Stimulated activated CD4-positive, alpha-beta T cell treated with anti-CD3 and anti-CD28 coated beads, Interleukin-15, amount 100 ng/mL, for 1 hour (primary cell): Measurements from ENCODE around the gene HHLA2.

Source experiments
- DNase-seq, 2 donors: peaks; one replicate each; pipeline ENCODE4 v3.0.0-alpha.2; 2020; ENCODE audit warnings: low read depth in 1 of 2, low spot score in 1 of 2

HHLA2 gene

DNA sequence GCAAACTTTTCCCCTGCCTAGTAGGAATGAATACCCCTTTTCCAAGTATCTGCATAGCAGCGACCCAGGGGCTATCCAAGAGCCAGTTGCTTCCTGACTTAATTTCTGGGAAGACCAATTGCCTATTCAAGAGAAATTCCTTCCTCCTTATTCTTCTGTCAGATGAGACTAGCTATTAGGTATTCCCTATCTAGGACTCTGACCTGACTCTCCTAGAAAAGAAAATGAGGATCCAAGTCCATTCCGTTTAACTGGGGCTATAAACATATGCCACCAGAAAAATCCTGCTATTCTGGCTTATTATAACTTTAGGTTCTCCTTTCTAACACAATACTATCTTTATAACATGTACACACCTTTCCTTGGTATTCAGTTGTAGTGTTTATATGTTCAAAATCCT is 1.7 kb downstream of the HHLA2 start:
- DNase-seq: no peak

DNA sequence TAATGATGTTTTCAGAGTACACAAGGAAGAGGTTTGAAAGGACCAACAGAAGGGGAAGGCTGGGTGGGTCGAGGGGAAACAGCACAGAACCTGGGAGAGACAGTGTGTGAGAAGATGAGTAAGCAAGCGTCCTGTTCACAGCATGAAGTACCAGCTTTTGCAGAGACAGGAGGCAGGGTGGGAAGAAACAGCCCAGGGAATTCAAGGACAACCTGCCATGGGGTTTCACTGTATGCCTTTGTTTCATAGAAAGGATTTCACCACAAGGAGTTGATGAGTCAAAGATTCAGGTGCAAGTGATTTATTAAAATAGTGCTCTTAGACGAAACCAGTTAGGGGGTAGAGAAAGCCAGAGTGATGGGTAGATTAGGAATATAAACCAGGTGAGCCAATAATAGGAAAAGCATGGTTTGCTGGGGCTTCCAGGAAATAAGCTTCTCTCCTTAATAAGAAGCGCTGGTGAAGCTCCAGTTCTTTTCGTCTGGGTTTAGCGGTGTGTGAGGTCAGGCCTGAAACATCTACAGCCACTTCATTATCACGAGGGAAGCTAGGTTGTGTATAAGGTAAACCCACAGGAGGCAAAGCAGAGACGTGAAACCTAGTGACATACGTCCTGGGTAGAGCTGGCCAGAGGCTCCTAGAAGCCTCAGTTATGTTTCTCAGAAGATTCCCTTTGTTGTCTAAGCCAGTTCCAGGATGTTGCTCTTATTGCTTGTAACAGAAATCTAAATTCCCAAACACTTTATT is 3.9 kb downstream of the HHLA2 start:
- DNase-seq: no peak

DNA sequence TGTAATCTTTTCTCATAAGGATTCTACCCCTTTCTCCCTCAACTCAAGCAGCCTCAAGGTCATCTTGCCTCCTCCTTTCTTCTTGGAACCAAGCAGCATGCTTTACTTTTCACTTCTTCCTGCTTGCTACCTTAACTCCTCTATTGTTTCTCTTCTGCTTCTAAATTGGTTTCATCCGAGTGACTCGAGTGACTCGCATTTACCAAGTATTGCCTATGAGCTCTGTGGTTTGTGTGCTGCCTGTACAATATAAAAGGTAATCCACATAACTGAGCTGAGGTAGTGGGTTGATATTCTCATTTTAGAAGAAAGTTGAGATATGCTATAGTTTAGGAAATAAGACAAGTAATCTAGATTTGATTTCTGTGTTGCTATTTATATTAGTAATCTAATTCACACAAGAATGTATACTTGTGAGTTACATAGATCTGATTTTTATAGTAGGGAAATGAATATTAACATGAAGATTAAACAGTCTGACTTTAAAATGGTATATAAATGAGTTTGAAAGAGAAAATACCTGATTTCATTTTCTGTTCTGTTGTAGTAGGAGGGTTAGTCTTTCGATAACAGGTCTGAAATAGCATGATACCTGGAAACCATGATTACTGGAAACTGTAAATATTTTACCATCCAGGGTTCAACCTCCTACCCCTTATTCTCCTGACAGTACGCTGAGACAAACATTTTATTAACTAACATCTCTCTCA is 5.5 kb downstream of the HHLA2 start:
- DNase-seq: no peak

DNA sequence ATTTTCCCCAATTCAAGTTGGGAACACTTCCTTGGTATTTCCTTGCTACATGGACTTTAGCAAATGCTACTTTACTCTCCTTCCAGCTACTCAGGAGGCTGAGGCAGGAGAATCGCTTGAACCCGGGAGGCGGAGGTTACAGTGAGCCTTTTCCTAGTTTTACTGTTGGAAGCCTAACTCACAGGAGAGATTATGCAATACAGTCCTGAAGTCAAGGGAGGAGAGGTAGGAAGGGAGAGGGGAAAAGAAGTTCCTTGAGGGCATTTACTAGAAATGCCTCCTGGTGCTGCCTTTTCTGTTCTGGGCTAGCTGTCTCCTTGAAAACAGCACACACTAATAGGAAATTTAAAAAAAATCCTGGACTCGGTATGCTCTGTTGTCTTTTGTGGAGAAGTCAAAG is 6.2 kb downstream of the HHLA2 start:
- no peak for DNase-seq

DNA sequence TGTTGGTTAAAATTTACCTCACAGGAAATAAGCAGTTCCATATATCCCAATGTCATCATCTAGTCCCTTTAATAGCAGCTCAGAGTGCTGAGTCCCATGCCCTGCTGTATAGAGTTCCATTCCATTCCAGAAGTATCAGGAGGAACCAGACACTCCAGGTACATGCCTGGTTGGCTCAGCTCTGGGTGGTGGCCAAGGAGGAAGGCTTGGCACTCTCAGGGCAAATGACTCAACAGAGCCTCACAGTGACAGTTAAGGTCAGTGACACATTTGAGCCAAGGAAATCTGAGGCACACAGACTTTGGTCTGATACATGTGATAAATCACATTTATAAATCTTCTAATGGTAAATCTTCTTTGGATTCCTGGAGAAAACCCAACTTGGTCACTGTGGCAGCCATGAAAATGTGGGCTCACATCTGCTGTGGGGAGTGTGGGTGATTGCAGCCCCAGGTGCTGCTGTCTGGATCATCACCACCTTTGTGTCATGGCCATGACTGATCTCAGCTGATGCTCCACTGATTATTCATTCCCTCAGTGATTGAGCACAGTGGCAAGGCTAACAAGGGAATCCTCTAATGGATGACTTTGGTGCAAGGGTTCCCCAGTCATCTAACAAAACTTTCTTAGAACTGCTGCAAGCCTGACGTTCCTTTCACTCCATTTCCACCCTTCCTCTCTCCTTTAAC is 9.3 kb downstream of the HHLA2 start:
- no peak for DNase-seq

DNA sequence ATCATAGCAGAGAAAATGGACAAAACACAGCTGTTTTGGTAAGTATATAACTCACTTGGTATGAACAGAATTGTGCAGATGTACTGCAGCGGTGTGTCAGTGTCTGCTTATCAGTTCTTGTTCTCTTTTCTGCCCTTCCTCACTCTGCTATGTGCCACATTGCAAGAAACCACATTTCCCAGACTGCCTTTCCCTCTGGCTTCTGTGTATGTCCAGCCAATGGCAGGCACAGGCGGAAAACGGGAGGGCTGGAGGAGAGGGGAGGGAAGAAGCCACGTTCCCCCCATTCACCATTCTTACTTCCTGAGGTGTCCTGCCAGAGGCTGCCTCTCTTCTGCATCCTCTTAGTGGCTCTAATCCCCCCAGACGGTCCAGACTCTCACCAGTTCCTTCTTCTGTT is 15.4 kb downstream of the HHLA2 start:
- no peak for DNase-seq

DNA sequence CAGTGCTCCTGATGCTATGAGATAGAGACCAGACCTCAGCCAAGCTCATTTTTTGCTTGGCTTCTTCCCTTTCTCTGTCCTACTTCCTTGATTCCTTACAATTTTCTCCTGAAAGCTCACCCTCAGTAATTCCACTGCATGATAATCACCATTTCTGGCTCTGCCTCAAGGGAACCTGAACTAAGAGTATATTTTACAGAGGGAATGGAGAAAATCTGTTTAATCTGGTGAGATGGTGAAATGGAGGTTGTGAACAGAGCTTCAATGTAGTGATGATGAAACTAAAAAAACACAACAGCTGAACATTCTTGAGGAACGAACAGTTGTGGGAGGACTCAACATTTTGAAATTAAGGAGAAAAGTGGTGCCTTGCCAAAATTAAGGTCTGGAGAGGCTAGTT is 16.3 kb downstream of the HHLA2 start:
- no peak for DNase-seq

DNA sequence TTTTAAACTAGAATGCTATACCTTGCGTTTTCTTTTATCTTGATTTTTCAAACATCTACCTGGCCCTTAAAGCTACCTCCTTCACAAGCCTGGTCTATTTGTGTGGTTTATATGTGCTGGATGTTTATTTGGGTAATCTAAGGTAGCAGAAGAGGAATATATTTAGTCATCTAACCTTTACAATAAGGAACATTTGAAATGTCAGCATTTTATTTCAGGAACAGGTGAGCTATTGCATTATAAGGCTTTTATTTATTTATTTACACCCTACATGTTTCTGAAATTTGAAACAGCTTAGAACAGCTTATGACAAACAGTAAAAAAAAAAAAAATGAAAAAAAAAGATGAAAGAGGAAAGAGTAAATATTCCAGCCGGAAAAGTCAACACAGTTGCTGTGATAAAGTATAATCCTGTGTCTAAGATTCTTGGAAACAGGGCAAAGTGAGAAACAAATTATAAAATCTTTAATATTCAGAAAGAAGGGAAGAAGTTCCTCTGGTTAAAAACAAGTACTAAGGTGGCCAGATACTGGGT is 19.5 kb downstream of the HHLA2 start:
- no peak for DNase-seq

DNA sequence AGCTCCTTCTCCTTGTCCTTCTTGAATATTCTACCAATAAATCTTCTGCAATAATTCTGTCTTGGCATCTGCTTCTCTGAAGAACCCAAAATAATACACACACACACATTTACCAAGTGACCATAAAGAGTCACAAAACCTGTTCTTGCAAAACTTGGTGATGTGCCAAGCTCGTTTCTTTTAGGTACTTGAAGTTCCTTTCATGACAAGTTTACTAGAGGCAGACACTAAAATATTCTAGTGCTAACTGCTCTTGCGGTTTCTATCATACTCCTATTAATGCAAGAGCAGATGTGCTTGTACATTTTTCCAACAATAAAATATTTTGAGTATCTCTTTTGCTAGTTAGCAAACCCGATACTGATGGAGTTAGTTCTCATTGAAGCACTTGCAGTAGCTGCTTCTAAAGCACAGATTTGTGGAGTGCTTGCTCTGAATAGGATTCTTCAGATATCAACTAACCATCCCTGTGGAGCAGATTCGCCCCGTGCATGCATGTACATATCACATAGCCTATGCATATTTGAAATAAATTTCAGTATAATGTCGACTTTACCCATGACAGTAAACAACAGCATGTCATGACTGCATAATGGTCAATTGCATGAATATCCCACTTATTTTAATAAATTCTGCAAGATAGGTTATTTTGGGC is 23.2 kb downstream of the HHLA2 start:
- DNase-seq: no peak

DNA sequence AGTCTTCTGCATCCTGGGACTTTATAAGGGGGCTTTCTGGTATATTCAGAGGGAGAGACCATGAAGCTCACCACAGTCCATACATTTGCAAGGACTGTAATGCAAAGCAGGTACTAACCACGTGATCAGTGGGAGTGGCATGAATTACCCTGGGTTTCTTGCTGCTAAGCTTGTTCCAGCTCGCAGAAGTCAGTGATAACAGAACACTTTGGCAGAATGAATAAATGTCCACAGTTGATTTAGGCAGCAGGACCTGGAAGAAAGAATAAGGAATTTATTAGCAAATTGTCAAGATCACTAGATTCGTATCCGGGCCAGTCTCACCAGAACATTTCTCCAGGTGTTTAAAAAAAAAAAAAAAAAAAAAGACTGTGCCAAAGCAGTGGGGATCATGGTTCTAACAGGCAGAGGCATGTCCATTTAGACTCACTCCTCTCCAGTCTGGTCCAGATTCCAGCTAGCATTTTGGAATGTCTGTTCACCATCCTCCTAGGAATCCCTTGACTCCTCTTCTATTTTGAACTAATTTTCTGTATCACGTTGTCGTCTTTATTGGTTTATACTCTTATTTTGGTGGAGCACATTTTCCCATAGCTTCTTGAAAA is 24.5 kb downstream of the HHLA2 start:
- no peak for DNase-seq

DNA sequence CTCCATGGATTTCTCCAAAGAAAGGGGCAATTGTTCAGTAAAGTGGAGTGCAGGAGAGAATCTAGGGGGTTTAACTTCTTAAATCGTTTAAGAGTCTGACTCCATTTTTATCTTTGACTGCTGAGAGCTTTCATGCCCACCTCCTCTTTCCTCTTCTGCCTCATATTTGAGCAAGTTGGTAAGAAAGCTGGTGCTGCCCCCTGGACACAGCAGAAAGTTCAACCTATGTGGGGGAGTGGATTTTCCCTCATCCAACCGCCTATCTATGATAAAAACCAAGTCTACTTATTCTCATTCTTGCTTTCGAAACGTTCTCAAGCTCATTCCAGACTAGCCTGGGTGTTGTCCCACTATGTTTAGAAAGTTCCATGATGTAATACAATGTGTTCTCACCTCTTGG is 26.0 kb downstream of the HHLA2 start:
- peak in 1 of 2 donors; percentile 1 for DNase-seq

DNA sequence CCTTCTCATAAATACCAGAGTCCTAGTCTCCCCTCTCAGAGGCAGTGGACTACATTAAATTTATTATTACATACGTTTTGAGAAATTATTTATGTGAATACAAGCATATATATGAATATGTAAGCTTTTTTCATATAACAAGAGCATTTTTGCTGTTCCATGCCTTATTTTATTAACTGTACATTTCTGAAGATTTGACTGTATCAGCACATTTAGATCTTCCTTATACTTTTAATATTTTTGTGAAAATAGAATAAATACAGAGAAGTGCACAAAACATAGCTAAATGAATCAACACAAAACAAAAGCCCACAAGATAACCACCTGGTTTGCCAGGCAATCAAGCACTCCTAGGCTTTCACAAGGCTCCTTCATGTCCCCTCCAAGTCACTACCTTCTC is 27.8 kb downstream of the HHLA2 start:
- DNase-seq: no peak

DNA sequence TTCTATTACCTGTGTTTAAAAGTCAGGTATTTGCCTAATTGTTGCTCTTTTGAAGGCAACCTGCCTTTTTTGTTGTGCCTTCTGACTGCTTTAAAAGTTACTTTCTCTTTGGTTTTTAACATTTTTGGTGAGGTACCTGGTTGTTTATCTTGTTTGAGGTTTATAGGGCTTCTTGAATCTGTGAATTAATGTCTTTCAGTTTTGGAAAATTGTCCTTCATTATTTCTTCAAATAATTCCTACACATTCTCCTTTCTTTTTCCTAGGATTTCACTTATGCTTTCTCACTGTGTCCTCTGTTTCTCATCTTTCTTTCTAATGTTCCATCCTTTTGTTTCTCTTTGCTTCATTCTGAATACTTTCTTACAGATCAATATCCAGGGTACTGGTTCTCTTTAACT is 30.8 kb downstream of the HHLA2 start:
- no peak for DNase-seq

DNA sequence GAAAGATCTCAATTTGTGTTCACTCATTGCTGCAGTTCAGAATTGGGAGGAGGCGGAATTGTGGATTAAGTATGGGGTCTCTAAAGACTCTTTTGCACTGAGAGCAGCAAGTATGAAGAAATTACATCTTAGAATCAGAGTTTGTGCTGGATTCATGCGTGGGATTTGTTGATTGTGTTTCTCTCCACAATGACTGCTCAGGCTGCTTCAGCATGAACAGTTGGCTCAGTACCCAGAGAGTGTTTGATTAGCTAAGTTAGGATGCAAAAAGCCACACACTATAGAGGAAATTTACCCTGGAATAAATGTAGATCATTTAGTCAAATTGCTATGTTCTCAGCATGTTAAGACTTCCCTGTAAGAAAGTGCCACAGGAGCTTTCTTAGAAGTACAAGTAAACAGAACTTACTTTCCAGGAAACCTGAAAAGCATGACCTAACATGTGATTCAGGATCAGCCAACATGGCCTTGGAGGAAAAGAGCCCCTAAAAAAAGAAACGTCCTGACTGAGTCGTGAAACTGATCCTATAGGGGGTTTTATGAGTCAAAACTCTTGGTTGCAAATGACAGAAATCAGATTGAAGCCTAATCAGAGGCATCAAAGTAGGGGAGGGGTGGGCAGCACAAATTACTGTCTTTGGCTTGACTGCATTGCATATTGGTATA is 32.6 kb downstream of the HHLA2 start:
- no peak for DNase-seq

DNA sequence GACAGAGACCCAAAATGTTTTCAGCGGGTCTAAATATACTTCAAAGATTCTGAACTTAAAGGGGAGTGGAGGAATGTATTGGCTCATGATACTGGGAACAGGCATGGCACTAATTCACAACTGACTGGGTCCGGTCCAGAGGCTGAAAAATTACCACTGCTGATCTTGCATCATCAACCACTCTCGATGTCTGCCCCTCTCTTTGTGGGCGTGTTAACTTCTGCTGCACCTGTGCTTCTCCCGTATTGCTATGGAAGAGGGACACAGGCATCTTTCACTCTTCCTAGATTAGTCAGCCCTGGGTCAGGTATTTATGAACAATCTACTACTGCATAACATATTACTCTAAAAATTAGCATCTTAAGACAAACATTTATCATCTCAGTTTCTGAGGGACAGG is 33.2 kb downstream of the HHLA2 start:
- DNase-seq: no peak

DNA sequence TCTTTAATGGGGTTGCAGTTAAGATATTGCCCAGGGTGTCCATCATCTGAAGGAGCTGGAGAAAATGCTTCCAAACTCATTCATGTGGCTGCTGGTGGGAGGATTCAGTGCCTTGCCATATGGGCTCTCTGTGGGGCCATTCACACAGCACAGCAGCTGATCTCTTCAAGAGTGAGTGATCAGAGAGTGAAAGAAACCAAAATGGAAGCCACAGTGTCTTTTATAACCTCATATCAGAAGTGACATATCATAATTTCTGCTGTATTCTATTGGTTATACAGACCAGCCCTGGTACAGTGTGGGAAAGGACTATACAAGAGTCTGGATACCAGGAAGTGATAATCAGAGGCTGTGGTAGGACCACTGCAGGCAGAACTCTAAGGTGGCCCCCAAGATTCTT is 33.6 kb downstream of the HHLA2 start:
- DNase-seq: no peak

DNA sequence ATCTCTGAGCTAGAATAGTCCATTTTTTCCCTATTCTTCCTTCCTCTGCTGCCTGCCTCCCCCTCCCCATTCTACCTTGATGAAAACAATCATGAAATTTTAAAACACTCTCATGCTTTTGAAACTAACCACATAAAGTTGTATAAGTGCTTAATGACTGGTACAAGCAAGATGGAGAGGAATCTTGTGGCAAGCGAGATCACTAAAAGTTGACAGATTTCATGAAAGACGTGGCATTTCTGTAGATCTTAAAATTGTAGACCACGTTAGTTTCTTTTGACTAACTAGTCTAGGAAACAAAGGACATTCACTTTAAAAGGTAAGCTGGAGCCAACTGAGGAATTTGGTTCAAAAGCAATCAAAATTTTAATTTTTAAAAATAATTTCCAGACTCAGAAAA is 35.4 kb downstream of the HHLA2 start:
- DNase-seq: no peak

DNA sequence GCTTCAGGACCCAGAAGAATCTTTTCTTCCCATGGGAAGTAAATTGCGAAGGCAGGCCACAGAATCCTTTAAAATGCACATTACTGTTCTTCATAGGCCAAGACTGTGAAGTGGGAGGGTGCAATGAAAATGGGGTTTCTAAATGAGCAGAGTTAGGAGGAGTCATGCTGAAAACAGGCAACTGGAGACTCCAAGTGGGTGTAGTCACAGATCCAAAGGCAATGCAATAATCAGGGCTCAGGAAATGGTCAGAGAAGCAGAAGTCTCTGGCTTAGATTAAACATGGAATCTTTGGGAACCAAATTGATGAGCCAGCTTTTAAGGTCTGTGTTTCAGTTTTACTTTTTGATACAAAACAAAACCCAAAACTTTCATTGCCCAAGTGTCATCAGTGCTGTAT is 37.6 kb downstream of the HHLA2 start:
- no peak for DNase-seq

DNA sequence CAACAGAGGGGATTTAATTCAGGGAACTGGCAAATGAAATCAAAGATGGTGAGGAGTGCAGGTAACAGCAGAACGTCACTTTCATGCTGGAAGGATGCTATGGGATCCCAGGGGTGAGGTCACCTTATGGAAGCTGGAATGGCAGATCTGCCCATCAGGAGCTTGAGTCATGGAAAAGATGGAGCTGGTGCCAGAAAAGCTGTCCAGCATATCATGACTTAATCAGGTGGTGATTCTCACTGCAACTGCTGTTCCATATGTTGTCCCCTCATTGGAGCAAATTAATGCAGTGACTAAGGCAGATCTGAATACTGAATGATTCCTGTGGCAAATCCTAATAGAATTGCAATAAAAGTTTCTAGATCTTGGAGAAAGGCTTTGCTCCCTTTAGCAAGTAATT is 38.4 kb downstream of the HHLA2 start:
- no peak for DNase-seq

DNA sequence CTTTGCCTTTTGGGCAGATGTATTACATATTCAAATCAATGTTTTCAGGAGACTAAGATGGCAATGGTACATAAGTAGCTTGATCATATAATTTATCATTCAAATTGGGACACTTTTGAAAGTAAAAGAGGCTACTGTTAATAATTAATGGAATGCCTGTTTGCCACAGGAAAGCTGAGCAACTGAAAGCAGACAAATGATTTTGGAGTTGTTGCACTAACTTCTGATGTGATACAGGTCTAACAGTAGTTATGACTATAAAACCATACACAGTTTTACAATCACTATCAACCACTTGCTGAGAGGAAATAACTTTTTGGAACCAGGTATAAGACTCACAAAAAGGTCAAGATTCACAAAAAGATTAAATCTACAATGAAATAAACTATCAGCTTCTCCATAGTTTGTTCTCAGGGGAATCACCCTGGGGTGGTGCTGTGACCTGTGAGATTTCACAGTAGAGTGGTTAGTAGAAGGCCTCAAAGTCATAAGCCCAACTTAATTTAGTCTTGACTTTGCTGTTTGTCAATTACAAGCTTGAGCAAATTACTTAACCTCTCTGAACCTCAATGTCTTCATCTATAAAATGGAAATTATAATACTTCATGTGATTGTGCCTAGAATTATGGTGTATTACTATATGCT is 42.7 kb downstream of the HHLA2 start:
- no peak for DNase-seq
